Neural progenitor cell (in vitro differentiated cells): ENCODE data around the gene NCOA4.
"Not testable (repeated sequence)": the region's sequence is repeated elsewhere in the genome, so short reads cannot be mapped to it uniquely, and the experiment has no call there.

Experiments used
- EZH2phosphoT487 ChIP-seq: fragments of 200-600 bp; sonication (generic); IDR thresholded peaks from 2 replicates; pipeline ENCODE4 v1.6.1; 2017; ENCODE audit warnings: antibody characterized with exemption
- TF ChIP-seq, protein P1 (sequence below): fragments of 200-600 bp; sonication (generic); IDR thresholded peaks from 2 replicates; pipeline ENCODE4 v1.5.1; 2017; ENCODE audit warnings: antibody characterized with exemption, mild to moderate bottlenecking

DNA sequence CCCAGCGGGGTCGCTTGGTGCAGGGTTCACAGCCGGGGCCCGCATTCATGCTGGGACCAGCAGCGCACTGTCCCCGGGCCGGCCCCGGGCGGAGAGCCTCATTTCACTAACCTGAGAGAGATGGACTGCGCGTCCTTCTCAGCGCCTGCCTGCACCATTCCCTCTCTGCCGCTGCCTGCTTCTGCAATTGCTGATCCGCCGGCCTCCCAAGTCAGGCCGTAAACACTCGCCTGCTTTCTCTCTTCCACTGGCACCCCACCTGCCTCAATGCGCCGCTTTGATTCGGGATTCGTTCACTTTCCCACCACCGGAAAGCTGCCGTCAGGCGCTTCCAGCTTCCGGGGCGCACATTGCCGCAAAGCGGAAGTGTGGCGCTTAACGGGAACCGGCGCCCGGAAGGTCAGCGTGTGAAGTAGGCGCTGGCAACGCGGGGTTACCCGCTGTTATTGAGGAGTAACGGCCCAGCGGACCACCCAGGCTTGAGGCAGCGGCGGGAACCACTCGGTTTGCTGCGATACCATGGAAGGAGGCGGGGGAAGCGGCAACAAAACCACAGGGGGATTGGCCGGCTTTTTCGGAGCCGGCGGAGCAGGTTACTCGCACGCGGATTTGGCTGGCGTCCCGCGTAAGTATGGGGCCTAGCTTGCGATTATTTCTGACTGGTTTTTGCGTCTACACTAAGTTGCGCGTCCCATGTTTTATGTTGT lies 58.2 kb downstream of the NCOA4 start, which contains the start of gene TIMM23:
- TF ChIP-seq, protein P1, sequence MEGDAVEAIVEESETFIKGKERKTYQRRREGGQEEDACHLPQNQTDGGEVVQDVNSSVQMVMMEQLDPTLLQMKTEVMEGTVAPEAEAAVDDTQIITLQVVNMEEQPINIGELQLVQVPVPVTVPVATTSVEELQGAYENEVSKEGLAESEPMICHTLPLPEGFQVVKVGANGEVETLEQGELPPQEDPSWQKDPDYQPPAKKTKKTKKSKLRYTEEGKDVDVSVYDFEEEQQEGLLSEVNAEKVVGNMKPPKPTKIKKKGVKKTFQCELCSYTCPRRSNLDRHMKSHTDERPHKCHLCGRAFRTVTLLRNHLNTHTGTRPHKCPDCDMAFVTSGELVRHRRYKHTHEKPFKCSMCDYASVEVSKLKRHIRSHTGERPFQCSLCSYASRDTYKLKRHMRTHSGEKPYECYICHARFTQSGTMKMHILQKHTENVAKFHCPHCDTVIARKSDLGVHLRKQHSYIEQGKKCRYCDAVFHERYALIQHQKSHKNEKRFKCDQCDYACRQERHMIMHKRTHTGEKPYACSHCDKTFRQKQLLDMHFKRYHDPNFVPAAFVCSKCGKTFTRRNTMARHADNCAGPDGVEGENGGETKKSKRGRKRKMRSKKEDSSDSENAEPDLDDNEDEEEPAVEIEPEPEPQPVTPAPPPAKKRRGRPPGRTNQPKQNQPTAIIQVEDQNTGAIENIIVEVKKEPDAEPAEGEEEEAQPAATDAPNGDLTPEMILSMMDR: not testable (repeated sequence)
- TF ChIP-seq EZH2phosphoT487: not testable (repeated sequence)
